Common myeloid progenitor, CD34-positive (primary cell): Measurements from ENCODE around the gene HOXB1.

Experiments used
- CTCF ChIA-PET: fragments of 350-600 bp; sonication (Branson Sonifier 250); formaldehyde crosslinking; loops from one replicate; lab custom pipeline; 2021; ENCODE audit warnings: antibody characterized with exemption; lab: Charles Lee
- POLR2A ChIA-PET: fragments of 350-600 bp; sonication (Branson Sonifier 250); formaldehyde crosslinking; loops from one replicate; lab custom pipeline; 2021; ENCODE audit warnings: antibody characterized with exemption; lab: Charles Lee
- DNase-seq, 3 donors: peaks; one replicate each; pipeline versions ENCODE4 v3.0.0 to v3.0.0-alpha.2; 2013
- H3K27ac ChIP-seq, 2 experiments: 1 replicate in 1 of 2; 2 replicates in 1 of 2; pipeline ENCODE4 v1.7.0; 2013; ENCODE audit warnings: inconsistent platforms in 2 of 2, low read length in 2 of 2, mild to moderate bottlenecking in 2 of 2, low read depth in 1 of 2, moderate library complexity in 1 of 2; ENCODE audit not compliant: severe bottlenecking in 2 of 2, insufficient read depth in 1 of 2, poor library complexity in 1 of 2
- H3K27me3 ChIP-seq, 5 experiments: replicated peaks in 2 of 5; 1 replicate in 3 of 5; 2 replicates in 2 of 5; pipeline versions ENCODE4 v1.6.1 to v1.7.0; 2013; ENCODE audit warnings: low read length in 4 of 5, mild to moderate bottlenecking in 2 of 5, moderate library complexity in 2 of 5, inconsistent platforms in 1 of 5; ENCODE audit not compliant: insufficient read depth in 5 of 5, control insufficient read depth in 4 of 5
- H3K36me3 ChIP-seq, 4 experiments: 1 replicate in 2 of 4; 2 replicates in 2 of 4; pipeline versions ENCODE4 v1.6.1 to v1.7.0; 2013; ENCODE audit warnings: low read length in 3 of 4, control low read depth in 1 of 4, mild to moderate bottlenecking in 1 of 4; ENCODE audit not compliant: control insufficient read depth in 4 of 4, insufficient read depth in 4 of 4
- H3K4me1 ChIP-seq, 4 experiments: 1 replicate in 3 of 4; 2 replicates in 1 of 4; pipeline versions ENCODE4 v1.6.1 to v1.7.1; 2013; ENCODE audit warnings: low read length in 3 of 4, mild to moderate bottlenecking in 3 of 4, control low read depth in 1 of 4, inconsistent platforms in 1 of 4, moderate library complexity in 1 of 4; ENCODE audit not compliant: control insufficient read depth in 4 of 4, insufficient read depth in 4 of 4; ENCODE audit errors: control extremely low read depth in 1 of 4
- H3K4me3 ChIP-seq, 7 experiments: 1 replicate in 4 of 7; 2 replicates in 3 of 7; pipeline versions ENCODE4 v1.5.1 to v1.7.0; 2013; ENCODE audit warnings: mild to moderate bottlenecking in 7 of 7, low read length in 6 of 7, moderate library complexity in 6 of 7, inconsistent platforms in 2 of 7, low read depth in 2 of 7, control low read depth in 1 of 7; ENCODE audit not compliant: insufficient read depth in 4 of 7, control insufficient read depth in 1 of 7; ENCODE audit errors: extremely low read depth in 1 of 7
- H3K9me3 ChIP-seq, 5 experiments: 1 replicate in 4 of 5; 2 replicates in 1 of 5; pipeline versions ENCODE4 v1.6.1 to v1.7.1; 2013; ENCODE audit warnings: low read length in 4 of 5, mild to moderate bottlenecking in 2 of 5, inconsistent platforms in 1 of 5, low read depth in 1 of 5, moderate library complexity in 1 of 5; ENCODE audit not compliant: control insufficient read depth in 4 of 5, insufficient read depth in 2 of 5; ENCODE audit errors: control extremely low read depth in 1 of 5
- WGBS: methylation state at CpG from one replicate; pipeline ENCODE4 v1.1.5; 2013; ENCODE audit not compliant: insufficient coverage; 5-methylcytosine and 5-hydroxymethylcytosine counted together

Gene HOXB1

GRCh38 chr17:48546924-48547807 lies 16.4 kb upstream of the HOXB1 start:
- Histone ChIP-seq H3K4me1 (peaks cover 22 to 60% (median 48%) of the 10 kb centered on the region in 4 experiments), H3K9me3 (no peaks in the 10 kb centered on the region), H3K27ac (peak overlapping the region; percentile 21 to 95), H3K36me3 (peaks cover 2 to 31% (median 19%) of the 10 kb centered on the region in 4 experiments), H3K27me3 (no peaks in the 10 kb centered on the region), H3K4me3 (peak overlapping the region in 5 of 7 experiments; percentile 32 to 68 (median 49))
- POLR2A ChIA-PET = interaction anchor here (0.5 to 1.4 kb wide), 10 partner anchors 10 to 665 kb away, joined by 3 to 7 read pairs (median 3); no protein-coding TSS in a partner anchor
- WGBS = 5% methylated on average over 6 of the region's 10 CpGs
- CTCF ChIA-PET = interaction anchor here (0.6 to 3.6 kb wide), 15 partner anchors 10 to 282 kb away, joined by 3 to 16 read pairs (median 3); no protein-coding TSS in a partner anchor
- peak; percentile 82 to 97 (median 94) for DNase-seq

DNA sequence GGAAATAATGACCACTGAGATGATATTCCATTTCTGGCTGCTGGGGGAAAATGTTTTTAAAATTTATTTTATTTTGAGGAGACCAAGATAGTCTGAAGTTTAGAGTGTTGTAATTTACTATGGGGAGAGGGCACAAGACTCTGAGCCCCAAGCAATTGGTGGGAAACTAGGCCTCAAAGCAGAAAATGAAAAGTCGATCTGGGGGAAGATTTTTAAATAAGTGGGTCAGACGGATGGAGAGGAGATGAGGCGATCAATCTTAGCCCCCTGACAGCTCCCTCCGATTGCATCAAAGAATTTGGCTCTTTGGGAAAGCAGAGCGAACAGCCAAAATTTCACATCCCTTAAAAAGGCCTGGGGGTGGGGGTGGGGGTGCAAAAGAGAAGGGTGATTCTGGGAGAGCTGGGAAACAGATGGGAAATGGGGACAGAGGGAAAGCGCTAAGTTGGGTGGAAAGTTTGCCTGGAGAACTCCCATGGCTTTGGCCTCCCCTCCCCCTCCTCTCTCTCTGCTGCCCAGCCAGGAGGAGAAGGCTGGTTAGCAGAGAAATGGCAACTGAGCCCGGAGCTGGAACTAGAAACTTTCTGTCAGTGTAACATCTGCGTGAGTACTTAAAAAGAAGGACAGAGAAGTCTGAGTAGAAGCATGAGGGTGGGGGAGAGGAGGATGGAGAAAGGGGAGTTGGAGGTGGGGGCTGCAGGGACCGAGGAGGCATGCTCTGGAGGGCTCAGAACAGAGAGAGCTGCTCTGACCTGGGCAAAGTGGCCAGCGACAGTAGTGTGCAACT lies 15.5 kb upstream of the HOXB1 start:
- no peaks in the 10 kb centered on the region for H3K9me3 ChIP-seq
- POLR2A ChIA-PET = interaction anchor here (0.6 to 1.4 kb wide), 9 partner anchors 10 to 563 kb away, joined by 3 to 7 read pairs (median 3); no protein-coding TSS in a partner anchor
- CTCF ChIA-PET = interaction anchor here (0.5 to 3.6 kb wide), 10 partner anchors 11 to 62 kb away, joined by 3 to 16 read pairs (median 5); no protein-coding TSS in a partner anchor
- H3K27ac ChIP-seq = peak overlapping the region; percentile 21 to 95
- WGBS = 38% methylated on average over 4 of the region's 10 CpGs
- H3K4me3 ChIP-seq = peak overlapping the region in 5 of 7 experiments; percentile 32 to 68 (median 45)
- H3K4me1 ChIP-seq = peaks cover 22 to 67% (median 53%) of the 10 kb centered on the region in 4 experiments
- no peaks in the 10 kb centered on the region for H3K27me3 ChIP-seq
- peaks cover 2 to 23% (median 11%) of the 10 kb centered on the region in 4 experiments for H3K36me3 ChIP-seq
- DNase-seq = no peak

DNA sequence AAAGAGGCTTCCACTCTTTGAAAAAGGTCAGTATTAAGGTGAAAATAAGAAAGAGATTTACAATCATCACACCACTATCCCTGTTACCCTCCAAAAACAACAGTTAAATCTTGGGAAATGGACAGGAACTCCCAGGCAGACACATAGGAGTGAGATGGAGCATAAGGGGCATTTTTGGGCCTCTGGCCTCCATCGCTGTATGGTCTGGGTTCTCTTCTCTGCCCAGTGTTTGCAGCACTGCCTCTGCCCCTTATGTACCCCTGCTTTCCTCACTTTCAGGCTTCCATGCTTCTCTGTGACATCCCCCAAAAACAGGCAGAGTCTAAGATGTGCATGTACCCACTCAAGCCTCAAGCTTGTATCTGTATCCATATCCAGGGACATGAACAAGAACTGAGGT lies 14.7 kb upstream of the HOXB1 start:
- Histone ChIP-seq H3K9me3 (no peaks in the 10 kb centered on the region), H3K4me1 (peaks cover 22 to 74% (median 59%) of the 10 kb centered on the region in 4 experiments), H3K27ac (peak overlapping the region in 1 of 2 experiments; percentile 95), H3K36me3 (peaks cover 2 to 19% (median 8%) of the 10 kb centered on the region in 4 experiments), H3K27me3 (no peaks in the 10 kb centered on the region), H3K4me3 (peak overlapping the region in 2 of 7 experiments; percentile 10 to 95)
- DNase-seq = no peak
- WGBS = 80% methylated on average over 1 of the region's 1 CpG
- POLR2A ChIA-PET = no interaction called here
- CTCF ChIA-PET = interaction anchor here (3.6 kb wide), 1 partner anchor 34 kb away, joined by 15 read pairs; no protein-coding TSS in a partner anchor

DNA sequence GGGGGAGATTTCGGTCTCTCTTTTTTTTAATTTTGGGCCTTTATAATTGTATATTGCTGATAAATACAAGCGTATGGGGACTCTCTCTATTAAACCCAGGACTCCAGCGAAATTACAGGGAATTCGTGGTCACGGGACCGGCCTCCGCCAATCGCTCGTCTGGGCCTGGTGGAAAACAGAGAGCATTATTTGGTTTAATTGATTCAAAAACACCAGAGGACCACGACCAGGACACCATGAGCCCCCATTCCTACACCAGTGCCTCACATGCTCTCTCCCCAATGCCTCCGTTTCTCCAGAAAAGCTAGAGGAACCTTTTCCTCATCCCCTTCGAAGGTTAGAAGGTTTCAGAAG lies 14.2 kb upstream of the HOXB1 start, which contains the start of gene HOXB2:
TSS of gene HOXB2 (minus strand) at position 88 of the 354 bp plus-strand sequence. CDS start 198 bp downstream, outside the sequence.
- WGBS = no CpG with 5 or more reads among the region's 12 CpGs
- peaks cover 22 to 77% (median 60%) of the 10 kb centered on the region in 4 experiments for H3K4me1 ChIP-seq
- H3K27me3 ChIP-seq = no peaks in the 10 kb centered on the region
- peak in 1 of 3 donors; percentile 34 for DNase-seq
- peak within 1 kb of the TSS; percentile 60 to 95 (median 89) for H3K4me3 ChIP-seq
- H3K27ac ChIP-seq = peak within 1 kb of the TSS; percentile 83 to 95
- no peaks in the 10 kb centered on the region for H3K9me3 ChIP-seq
- ChIA-PET CTCF (no interaction called here), POLR2A (no interaction called here)
- H3K36me3 ChIP-seq = peaks cover under 1 to 13% (median 5%) of the 10 kb centered on the region in 4 experiments

GRCh38 chr17:48544349-48545021 lies 13.7 kb upstream of the HOXB1 start:
- DNase-seq = peak; percentile 61 to 85 (median 78)
- POLR2A ChIA-PET = interaction anchor here (0.7 to 1.0 kb wide), 3 partner anchors 28 to 51 kb away, joined by 3 to 5 read pairs (median 4); no protein-coding TSS in a partner anchor
- H3K4me1 ChIP-seq = peaks cover 22 to 79% (median 63%) of the 10 kb centered on the region in 4 experiments
- CTCF ChIA-PET = interaction anchor here (0.7 to 1.4 kb wide), 3 partner anchors 10 to 35 kb away, joined by 3 to 6 read pairs (median 3); no protein-coding TSS in a partner anchor
- H3K27me3 ChIP-seq = no peaks in the 10 kb centered on the region
- no peaks in the 10 kb centered on the region for H3K9me3 ChIP-seq
- H3K27ac ChIP-seq = peak overlapping the region; percentile 83 to 95
- H3K36me3 ChIP-seq = peaks cover 0 to 8% (median 3%) of the 10 kb centered on the region in 4 experiments
- 1% methylated on average over 16 of the region's 38 CpGs for WGBS
- peak overlapping the region; percentile 30 to 95 (median 89) for H3K4me3 ChIP-seq

- Histone ChIP-seq H3K4me3 (peak overlapping the region; percentile 60 to 95 (median 89)), H3K27ac (peak overlapping the region; percentile 83 to 95), H3K36me3 (peaks cover 0 to 5% (median 2%) of the 10 kb centered on the region in 4 experiments), H3K9me3 (no peaks in the 10 kb centered on the region), H3K4me1 (peaks cover 22 to 79% (median 64%) of the 10 kb centered on the region in 4 experiments), H3K27me3 (no peaks in the 10 kb centered on the region)
- POLR2A ChIA-PET = interaction anchor here (0.7 to 1.0 kb wide), 3 partner anchors 28 to 50 kb away, joined by 3 to 5 read pairs (median 4); no protein-coding TSS in a partner anchor
- peak in 2 of 3 donors; percentile 33 to 46 for DNase-seq
- 0% methylated on average over 12 of the region's 20 CpGs for WGBS
- CTCF ChIA-PET = interaction anchor here (0.7 to 1.6 kb wide), 4 partner anchors 11 to 36 kb away, joined by 3 to 6 read pairs (median 3); no protein-coding TSS in a partner anchor
Measured at GRCh38 chr17:48543854-48544348, 13.1 kb upstream of the HOXB1 start.
